Measurements from ENCODE around the gene CHI3L1. TPM values are rescaled to one million over a fixed set of nuclear protein-coding genes. Genes with fewer than 3 reads are reported as not detected.

The CHI3L1 gene
- total and polyA plus RNA-seq, 4 donors = 5.0 to 34.7 (median 15.9) TPM

DNA sequence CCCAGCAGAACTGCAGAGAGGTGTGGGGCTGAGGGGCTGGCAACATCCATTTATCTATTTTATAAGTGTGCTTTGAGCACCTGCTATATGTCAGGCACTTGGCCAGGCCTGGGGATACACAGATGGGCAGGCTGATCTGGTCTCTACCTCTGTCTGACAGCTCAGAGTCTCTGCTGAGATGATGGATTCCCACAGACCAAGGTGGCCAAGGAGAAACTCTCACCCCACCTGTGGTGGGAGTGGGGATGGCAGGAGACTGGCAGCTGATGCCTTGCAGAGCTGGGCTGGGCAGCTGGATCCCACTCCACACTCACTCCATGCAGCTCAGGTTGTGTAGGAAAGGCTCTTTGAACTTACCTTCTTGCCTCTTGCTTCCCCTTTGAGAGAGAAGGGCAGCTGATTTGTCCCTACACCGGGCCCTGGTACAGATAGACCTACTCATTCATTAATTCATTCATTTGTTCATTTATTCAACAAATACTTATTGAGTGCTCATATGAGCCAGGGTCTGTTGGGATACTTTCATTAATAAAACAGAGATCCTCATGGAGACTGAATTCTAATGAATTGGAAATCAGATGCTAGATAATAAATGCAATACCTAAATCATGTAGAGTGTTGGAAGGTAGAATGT, 50.0 kb downstream of the CHI3L1 start (continued):
- TF ChIP-seq, protein P1, sequence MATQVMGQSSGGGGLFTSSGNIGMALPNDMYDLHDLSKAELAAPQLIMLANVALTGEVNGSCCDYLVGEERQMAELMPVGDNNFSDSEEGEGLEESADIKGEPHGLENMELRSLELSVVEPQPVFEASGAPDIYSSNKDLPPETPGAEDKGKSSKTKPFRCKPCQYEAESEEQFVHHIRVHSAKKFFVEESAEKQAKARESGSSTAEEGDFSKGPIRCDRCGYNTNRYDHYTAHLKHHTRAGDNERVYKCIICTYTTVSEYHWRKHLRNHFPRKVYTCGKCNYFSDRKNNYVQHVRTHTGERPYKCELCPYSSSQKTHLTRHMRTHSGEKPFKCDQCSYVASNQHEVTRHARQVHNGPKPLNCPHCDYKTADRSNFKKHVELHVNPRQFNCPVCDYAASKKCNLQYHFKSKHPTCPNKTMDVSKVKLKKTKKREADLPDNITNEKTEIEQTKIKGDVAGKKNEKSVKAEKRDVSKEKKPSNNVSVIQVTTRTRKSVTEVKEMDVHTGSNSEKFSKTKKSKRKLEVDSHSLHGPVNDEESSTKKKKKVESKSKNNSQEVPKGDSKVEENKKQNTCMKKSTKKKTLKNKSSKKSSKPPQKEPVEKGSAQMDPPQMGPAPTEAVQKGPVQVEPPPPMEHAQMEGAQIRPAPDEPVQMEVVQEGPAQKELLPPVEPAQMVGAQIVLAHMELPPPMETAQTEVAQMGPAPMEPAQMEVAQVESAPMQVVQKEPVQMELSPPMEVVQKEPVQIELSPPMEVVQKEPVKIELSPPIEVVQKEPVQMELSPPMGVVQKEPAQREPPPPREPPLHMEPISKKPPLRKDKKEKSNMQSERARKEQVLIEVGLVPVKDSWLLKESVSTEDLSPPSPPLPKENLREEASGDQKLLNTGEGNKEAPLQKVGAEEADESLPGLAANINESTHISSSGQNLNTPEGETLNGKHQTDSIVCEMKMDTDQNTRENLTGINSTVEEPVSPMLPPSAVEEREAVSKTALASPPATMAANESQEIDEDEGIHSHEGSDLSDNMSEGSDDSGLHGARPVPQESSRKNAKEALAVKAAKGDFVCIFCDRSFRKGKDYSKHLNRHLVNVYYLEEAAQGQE (IDR thresholded peaks at IDR 0.05) = no peak

DNA sequence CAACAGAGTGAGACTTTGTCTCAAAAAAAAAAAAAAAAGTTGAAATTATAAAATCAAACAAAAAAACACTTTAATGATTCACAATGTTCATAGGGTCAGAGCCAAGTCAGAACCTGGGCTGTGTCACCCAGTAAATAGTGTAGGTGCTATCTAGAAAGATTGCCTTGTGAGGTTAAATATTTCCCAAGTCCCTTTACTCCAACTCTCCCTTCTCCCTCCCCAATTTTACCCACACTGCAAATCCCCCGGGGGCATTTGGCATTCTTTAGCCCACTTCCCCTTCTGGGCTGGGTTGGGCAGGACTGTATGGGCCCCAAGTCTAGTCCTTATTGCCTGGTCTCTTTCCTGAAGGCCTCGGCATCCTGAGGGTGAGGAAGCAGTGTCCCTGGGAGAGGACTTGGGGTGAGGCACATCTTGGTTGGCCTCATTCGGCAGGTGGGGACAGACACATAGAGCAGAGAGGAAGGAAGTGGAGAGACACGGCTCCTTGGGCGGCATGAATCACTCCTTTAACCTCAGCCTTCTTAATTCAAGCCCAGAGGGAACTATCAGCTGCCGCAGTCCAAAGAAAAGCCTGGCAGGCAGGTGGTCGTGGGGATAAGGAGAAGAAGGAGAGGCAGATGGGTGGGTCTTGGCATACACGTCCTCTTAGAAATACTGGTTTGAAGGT, 50.7 kb downstream of the CHI3L1 start:
- Histone ChIP-seq H3K4me1 (ENCODE audit: control insufficient read depth in 4 of 4, insufficient read depth in 4 of 4, low read length in 3 of 4) (no peaks in the 10 kb centered on the region), H3K36me3 (ENCODE audit: control insufficient read depth in 4 of 4, insufficient read depth in 3 of 4, low read depth in 1 of 4, low read length in 3 of 4) (no peaks in the 10 kb centered on the region), H3K4me3 (ENCODE audit: low read depth in 1 of 3, low read length in 3 of 3) (no peak overlapping the region), H3K27ac (ENCODE audit: low read depth in 1 of 2, low read length in 2 of 2) (no peak overlapping the region), H3K9me3 (ENCODE audit: control insufficient read depth in 4 of 4, low read length in 3 of 4) (no peaks in the 10 kb centered on the region), H3K9ac (ENCODE audit: low read depth in 1 of 2, low read length in 2 of 2) (no peak overlapping the region), H3K27me3 (ENCODE audit: control insufficient read depth in 4 of 4, insufficient read depth in 4 of 4, low read length in 3 of 4) (no peaks in the 10 kb centered on the region)
- TF ChIP-seq, protein P2, sequence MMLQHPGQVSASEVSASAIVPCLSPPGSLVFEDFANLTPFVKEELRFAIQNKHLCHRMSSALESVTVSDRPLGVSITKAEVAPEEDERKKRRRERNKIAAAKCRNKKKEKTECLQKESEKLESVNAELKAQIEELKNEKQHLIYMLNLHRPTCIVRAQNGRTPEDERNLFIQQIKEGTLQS (IDR thresholded peaks at IDR 0.05) = no peak
- TF ChIP-seq TAF1 (conservative IDR thresholded peaks at IDR 0.05) = no peak
- no peak for TF ChIP-seq RAD21 (IDR thresholded peaks at IDR 0.05)
- no peak for TF ChIP-seq RXRA (IDR thresholded peaks at IDR 0.05)
- TF ChIP-seq, protein P3, sequence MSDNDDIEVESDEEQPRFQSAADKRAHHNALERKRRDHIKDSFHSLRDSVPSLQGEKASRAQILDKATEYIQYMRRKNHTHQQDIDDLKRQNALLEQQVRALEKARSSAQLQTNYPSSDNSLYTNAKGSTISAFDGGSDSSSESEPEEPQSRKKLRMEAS (IDR thresholded peaks at IDR 0.05) = no peak
- TF ChIP-seq YY1 (IDR thresholded peaks at IDR 0.05) = no peak
- TF ChIP-seq NR2F2 (IDR thresholded peaks at IDR 0.05) = no peak
- TF ChIP-seq, protein P1 (IDR thresholded peaks at IDR 0.05) = no peak
- no peak for TF ChIP-seq FOXA1 (IDR thresholded peaks at IDR 0.05)
- no peak for TF ChIP-seq SP1 (IDR thresholded peaks at IDR 0.05)
- TF ChIP-seq, protein P4, sequence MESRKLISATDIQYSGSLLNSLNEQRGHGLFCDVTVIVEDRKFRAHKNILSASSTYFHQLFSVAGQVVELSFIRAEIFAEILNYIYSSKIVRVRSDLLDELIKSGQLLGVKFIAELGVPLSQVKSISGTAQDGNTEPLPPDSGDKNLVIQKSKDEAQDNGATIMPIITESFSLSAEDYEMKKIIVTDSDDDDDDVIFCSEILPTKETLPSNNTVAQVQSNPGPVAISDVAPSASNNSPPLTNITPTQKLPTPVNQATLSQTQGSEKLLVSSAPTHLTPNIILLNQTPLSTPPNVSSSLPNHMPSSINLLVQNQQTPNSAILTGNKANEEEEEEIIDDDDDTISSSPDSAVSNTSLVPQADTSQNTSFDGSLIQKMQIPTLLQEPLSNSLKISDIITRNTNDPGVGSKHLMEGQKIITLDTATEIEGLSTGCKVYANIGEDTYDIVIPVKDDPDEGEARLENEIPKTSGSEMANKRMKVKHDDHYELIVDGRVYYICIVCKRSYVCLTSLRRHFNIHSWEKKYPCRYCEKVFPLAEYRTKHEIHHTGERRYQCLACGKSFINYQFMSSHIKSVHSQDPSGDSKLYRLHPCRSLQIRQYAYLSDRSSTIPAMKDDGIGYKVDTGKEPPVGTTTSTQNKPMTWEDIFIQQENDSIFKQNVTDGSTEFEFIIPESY (IDR thresholded peaks at IDR 0.05) = no peak
- TF ChIP-seq HNF4G (IDR thresholded peaks at IDR 0.05) = no peak
- no peak for TF ChIP-seq FOXA2 (IDR thresholded peaks at IDR 0.05)
- TF ChIP-seq, protein P5, sequence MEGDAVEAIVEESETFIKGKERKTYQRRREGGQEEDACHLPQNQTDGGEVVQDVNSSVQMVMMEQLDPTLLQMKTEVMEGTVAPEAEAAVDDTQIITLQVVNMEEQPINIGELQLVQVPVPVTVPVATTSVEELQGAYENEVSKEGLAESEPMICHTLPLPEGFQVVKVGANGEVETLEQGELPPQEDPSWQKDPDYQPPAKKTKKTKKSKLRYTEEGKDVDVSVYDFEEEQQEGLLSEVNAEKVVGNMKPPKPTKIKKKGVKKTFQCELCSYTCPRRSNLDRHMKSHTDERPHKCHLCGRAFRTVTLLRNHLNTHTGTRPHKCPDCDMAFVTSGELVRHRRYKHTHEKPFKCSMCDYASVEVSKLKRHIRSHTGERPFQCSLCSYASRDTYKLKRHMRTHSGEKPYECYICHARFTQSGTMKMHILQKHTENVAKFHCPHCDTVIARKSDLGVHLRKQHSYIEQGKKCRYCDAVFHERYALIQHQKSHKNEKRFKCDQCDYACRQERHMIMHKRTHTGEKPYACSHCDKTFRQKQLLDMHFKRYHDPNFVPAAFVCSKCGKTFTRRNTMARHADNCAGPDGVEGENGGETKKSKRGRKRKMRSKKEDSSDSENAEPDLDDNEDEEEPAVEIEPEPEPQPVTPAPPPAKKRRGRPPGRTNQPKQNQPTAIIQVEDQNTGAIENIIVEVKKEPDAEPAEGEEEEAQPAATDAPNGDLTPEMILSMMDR (IDR thresholded peaks at IDR 0.05; ENCODE audit: low read depth, low read length, missing input control) = no peak
- WGBS = 53% methylated on average over 8 of the region's 8 CpGs
- no peak for DNase-seq (ENCODE audit: low spot score)
